GM12892 (cell line): ENCODE results near the gene RAPGEF1.

ENCODE experiments used
- DNase-seq: peaks from one replicate; pipeline ENCODE4 v3.0.0; 2011; ENCODE audit not compliant: insufficient read length
- FAIRE-seq: peaks from 2 replicates; lab custom pipeline; 2011; peaks lifted over from hg19 to GRCh38; lab: Jason Lieb, UNC
- POLR2A ChIP-seq: IDR thresholded peaks from 2 replicates; pipeline ENCODE4 v1.6.1; 2011; ENCODE audit warnings: low read depth, low read length, control low read depth
- POLR2AphosphoS5 ChIP-seq: IDR thresholded peaks from 2 replicates; pipeline ENCODE4 v1.6.1; 2011; ENCODE audit warnings: low read depth, low read length, control low read depth
- TAF1 ChIP-seq: IDR thresholded peaks from 2 replicates; pipeline ENCODE4 v1.6.1; 2011; ENCODE audit warnings: low read depth, mild to moderate bottlenecking, control low read depth, low read length, borderline replicate concordance

The RAPGEF1 gene

GRCh38 chr9:131603199-131603598 is 136.7 kb downstream of the RAPGEF1 start:
- FAIRE-seq, result no peak
- TF ChIP-seq TAF1, result no peak
- no peak for TF ChIP-seq POLR2A
- TF ChIP-seq POLR2AphosphoS5, result no peak

GRCh38 chr9:131601683-131602181 is 138.1 kb downstream of the RAPGEF1 start:
- no peak for TF ChIP-seq TAF1
- TF ChIP-seq POLR2A, result no peak
- TF ChIP-seq POLR2AphosphoS5, result no peak
- DNase-seq, result no peak
- FAIRE-seq, result no peak

More at GRCh38 chr9:131603199-131603598, 136.7 kb downstream of the RAPGEF1 start:
- DNase-seq, result no peak

GRCh38 chr9:131598121-131598520 is 141.8 kb downstream of the RAPGEF1 start:
- DNase-seq, result no peak
- FAIRE-seq, result no peak
- TF ChIP-seq POLR2AphosphoS5, result no peak
- TF ChIP-seq POLR2A, result no peak
- no peak for TF ChIP-seq TAF1

DNA sequence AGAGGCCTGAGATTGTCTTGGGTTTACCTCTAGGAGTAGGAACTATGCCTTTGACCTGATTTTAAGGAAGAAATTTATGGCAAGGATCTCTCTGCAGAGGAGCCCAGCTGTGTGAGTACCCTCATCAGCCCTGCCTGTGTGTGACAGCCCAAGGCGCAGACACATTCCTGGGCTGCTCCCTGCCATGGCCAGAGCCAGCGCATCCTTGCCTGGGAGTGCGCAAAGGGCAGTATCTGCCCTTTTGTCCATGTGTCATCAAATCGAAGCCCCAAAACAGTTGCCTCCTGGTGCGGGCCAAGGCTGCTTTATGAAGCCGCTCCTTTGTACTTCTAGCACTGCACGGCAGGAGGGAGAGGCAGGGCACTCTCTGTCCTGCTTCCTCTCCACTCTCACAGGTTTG is 142.6 kb downstream of the RAPGEF1 start:
- no peak for FAIRE-seq
- DNase-seq, result no peak
- TF ChIP-seq POLR2AphosphoS5 (no peak), TAF1 (no peak), POLR2A (no peak)

GRCh38 chr9:131596430-131596743 is 143.5 kb downstream of the RAPGEF1 start:
- no peak for TF ChIP-seq TAF1
- TF ChIP-seq POLR2A, result 0 out of 2 replicates have a peak, but pooled peaks have one; percentile 16
- peak; percentile 39; the same call in 1 of the 2 replicates for TF ChIP-seq POLR2AphosphoS5
- no peak for FAIRE-seq
- no peak for DNase-seq

DNA sequence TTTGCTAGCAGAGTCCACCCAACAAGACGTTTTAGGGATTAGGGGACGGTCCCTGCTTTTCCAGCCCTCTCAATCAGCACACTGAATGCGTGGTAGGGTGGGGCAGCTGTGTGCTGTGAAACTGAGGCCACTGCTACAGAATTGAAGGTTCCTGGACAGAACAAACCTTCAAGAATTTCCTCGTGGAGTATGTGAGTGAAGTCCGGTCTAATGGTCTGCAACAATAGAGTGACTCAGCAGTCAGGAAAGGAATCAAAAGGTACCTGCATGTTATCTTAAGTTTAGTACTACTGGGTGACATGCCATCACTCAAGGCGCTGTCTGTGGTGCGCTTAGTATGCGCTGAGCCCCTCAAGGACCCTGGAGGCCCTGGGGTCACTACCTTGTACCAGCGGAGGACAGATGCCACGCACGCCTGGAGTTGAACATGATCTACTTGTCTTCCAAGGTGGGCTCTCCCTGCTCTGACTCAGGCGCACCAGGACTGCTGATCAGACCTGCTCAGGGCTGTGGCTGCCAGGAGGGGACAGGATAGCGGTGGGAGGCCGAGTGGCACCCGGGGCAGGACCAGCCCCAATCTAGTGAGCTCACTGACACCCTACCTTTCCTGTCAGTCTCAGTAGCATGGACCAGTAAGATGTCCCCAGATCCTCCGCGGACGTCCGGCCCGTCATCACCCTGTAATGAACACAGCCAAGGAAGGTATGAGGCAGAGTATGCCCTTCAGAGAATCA is 144.0 kb downstream of the RAPGEF1 start:
- no peak for TF ChIP-seq POLR2A
- no peak for TF ChIP-seq TAF1
- TF ChIP-seq POLR2AphosphoS5, result no peak
- DNase-seq (no peak), FAIRE-seq (no peak)

DNA sequence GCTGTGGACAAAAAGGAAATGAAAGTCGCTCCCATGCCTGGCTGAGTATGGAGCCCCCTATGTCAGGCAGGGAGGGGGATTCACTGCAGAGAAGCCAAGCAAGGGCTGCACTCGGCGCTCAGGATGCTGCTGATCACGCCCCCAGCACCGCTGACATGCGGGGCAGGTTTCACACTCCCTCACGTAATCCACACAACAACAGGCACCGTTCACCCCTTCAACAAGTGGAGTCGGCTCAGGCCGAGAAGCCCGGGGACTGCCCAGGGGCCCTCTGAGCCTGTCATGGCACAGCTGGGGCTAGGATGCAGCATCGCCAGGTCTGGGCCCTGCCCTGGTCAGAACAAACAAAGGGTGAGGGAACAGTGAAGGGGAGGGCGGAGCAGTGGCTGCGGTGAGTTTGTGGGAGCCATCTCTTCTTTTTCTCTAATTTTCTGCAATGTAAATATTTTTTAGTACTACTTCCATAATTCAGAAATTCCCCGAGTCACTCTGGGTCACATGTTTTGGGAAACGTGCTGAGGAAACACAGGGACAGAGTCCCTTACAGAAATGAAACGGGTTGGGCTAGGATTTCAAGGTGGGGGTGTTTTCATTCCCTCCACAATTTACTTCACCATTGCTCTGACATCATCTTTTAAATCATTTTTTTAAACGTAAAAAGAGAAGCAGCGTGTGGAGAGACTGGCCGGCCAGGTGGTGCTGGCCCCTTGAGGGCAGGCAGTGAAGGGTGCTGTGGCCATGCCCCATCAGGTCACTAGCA is 144.8 kb downstream of the RAPGEF1 start:
- TF ChIP-seq POLR2A (no peak), TAF1 (no peak), POLR2AphosphoS5 (no peak)
- no peak for DNase-seq
- no peak for FAIRE-seq

DNA sequence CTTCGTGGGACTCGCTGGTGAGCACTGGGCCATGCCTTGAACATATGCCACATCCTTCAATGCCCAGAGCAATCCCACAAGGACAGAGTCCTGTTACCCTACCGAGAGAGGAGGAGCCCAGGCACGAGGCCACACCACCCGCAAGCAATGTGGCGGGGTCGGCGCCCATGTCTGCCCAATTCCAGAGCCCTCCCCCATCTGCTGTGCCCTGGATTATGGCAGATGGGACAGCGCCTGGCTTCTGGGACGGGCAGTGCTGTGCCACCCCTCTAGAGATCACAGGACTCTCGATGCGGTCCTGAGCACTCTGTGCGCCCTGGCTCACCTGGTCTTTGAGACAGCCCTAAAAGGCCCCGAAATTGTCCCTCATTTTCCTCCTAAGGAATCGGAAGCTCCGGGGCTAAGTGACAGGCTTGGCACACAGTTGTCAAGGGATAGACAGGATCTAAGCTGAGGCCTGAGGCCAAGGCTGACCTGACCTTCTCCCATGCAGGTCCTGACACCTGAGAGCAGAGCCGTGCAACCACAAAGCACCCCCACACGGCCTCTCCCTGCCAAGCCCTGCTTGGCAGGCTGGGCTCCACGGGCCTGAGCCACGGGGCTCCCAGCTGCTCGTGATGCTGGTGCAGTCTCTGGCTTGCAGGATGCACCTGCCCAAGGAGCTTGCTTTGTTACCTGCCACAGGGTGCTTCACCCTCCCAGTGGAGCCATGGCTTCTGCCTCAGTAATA is 145.8 kb downstream of the RAPGEF1 start:
- DNase-seq (no peak), FAIRE-seq (no peak)
- no peak for TF ChIP-seq TAF1
- peak; percentile 41; the same call in 1 of the 2 replicates for TF ChIP-seq POLR2A

DNA sequence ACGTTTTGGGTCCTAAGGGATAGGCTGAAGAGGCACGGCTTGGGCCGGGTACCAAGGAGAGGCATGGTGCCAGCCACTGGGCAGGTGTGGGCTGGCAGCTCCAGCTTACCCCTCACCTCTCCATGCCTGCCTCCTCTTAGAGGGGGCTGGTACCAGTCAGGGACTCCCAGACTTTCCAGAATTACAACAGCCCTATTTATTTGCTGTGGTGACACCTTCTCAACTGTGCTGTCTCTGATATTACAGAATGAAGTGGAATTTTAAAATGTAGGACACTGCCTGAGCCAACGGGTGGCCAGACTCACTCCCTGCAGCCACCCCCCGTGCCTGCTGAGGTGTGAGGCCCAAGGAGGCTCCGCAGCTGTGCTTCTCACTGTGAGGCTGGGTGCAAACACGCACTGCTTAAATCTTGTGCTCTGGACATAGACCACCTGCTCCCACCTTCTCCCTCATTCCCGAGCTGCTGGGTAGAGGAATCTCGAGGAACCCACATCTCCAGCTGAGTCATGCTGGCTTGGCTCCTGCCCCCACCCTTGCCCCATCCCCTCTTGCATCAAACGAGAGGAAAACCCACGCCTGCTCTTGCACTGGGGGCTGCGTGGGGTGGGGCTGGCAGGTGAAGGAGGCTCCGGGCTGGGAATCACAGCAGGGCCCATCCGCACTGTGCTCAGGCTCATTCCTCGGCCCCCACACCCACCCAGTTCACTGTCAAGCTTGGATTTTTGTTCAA is 146.6 kb downstream of the RAPGEF1 start:
- no peak for FAIRE-seq
- TF ChIP-seq POLR2AphosphoS5, result no peak; the same call in 1 of the 2 replicates
- TF ChIP-seq TAF1, result no peak
- TF ChIP-seq POLR2A, result peak; percentile 17; the same call in 1 of the 2 replicates
- DNase-seq, result no peak

- FAIRE-seq (no peak), DNase-seq (no peak)
- TF ChIP-seq POLR2AphosphoS5, result no peak
- TF ChIP-seq POLR2A, result no peak
- TF ChIP-seq TAF1, result no peak
Measured at GRCh38 chr9:131591845-131592208, 148.0 kb downstream of the RAPGEF1 start.
